GM12872 (cell line): Measurements from ENCODE around the gene CACNA1A.

Experiments used
- TF ChIP-seq, protein P1 (sequence below): IDR thresholded peaks from 3 replicates; pipeline ENCODE4 v1.5.1; 2011; ENCODE audit warnings: low read depth, mild to moderate bottlenecking, low read length, moderate library complexity; ENCODE audit not compliant: insufficient read depth

The CACNA1A gene

DNA sequence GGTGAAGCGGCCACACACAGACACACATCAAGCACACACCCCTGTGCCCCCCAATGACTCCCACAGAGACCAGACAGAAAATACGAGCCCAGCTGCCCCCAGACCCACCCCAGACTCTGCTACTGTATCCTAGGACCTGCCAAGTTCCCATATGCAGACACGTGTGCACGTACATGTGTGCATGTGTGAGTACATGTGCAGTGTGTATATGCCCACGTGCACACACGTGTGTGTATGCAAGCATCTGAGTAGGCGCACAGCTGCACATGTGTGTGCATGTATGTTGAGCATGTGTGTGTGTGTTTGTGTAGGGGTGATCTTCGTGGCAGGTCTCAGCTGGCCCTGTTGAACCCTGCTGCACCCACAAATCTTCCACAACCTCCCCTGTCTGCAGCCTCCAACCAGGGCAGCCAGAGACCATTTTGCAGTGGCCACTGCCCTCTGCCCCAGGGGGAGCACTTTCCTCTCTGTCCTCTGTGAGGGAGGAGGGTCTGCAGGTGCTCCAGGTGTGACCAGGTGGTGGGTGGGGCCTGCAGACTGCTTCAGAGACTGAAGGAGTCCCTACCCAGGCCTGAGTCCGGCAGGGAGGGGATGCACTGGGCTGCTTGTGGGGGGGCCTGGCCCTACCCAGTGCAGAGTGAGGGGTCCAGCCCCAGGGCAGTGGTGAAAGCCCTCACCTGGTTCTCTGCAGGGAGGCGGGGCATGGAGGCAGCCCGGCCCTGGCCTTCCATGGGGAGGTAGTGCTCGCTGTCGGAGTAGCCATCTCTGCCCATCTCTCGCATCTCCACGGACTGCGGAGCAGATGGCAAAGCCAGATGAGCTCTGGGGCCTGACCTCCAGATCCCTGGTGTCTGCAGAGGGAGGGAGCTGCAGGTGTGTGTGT, 294.6 kb downstream of the CACNA1A start:
- TF ChIP-seq, protein P1, sequence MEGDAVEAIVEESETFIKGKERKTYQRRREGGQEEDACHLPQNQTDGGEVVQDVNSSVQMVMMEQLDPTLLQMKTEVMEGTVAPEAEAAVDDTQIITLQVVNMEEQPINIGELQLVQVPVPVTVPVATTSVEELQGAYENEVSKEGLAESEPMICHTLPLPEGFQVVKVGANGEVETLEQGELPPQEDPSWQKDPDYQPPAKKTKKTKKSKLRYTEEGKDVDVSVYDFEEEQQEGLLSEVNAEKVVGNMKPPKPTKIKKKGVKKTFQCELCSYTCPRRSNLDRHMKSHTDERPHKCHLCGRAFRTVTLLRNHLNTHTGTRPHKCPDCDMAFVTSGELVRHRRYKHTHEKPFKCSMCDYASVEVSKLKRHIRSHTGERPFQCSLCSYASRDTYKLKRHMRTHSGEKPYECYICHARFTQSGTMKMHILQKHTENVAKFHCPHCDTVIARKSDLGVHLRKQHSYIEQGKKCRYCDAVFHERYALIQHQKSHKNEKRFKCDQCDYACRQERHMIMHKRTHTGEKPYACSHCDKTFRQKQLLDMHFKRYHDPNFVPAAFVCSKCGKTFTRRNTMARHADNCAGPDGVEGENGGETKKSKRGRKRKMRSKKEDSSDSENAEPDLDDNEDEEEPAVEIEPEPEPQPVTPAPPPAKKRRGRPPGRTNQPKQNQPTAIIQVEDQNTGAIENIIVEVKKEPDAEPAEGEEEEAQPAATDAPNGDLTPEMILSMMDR: no peak

DNA sequence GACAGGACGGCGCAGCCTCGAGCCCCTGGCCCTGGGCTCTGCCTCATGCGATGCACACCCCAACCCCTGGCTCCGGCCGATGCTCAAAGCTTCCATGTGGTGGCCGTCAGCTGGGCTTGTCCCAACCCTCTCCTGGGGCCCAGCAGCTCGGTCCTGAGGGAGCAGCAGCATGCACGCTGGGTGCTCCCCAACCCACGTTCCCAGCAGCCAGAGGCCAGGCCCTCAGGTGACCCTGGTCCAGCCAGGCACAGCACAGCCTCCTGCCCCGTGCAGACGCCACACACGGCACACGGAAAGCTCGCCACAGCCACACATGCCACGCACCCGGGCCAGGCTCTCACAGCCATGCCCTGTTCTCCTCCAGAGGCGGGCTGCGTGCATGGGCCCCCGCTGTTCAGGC, 295.3 kb downstream of the CACNA1A start:
- TF ChIP-seq, protein P1: no peak

DNA sequence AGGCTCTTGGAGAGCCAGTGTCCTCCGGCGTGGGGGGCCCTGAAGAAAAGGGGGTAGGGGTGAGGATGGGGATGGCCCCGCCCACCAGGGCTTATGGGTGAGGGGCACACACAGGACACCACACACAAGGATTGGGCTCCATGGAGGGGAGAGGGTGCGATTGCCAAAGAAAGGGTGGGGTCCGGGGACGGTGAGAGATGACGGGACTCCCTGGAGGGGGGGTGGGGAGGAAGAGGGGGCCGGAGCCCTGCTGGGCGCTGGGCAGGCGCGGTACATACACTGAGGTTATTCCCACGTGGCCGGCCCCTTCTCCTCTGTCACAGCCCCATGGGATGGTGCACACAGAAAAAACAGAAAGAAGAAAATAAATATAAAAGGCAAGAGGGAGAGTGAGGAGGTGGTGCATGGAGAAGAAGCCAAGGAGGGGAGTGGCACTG, 295.9 kb downstream of the CACNA1A start:
- TF ChIP-seq, protein P1: no peak

DNA sequence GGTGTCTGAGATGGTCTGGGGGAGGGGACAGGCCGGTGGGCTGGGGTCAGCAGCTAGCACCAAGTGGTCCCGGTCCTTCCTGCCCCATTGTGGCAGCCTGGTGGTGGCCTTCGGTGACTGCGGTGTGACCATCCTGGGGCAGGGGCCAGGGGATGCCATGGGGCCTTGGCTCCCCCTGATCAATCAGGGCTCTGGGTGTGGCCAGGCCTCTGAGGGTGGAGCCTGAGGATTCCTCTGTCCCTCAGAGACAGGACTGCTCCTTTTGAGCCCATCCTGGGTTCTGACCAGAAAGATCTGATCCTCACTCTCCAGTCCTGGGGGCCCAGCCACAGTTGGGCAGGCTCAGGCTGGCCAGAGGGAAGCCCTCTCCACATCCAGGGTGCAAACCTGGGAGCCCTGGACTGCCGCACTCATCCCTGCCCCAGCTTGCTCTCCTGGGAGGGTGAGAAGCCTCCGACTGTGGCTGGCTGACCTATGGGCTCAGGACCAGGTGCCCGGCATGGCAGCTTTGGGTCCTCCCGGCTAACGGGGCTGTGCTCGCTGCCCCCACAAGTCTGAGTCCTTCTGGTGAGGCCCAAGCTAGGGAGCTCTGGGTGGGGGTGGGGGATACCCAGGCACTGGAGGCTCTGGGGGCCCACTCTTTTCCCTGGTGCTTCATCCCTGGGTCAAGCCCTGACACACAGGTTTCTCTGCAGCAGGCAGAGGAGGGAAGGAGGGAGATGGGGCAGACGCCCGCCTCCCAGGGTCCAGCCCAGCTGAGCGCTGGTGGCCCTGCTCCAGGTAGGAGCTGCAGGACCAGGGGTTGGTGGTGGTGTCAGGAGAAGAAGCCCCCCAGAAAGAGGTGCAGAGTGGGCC, 296.6 kb downstream of the CACNA1A start:
- TF ChIP-seq, protein P1: no peak

DNA sequence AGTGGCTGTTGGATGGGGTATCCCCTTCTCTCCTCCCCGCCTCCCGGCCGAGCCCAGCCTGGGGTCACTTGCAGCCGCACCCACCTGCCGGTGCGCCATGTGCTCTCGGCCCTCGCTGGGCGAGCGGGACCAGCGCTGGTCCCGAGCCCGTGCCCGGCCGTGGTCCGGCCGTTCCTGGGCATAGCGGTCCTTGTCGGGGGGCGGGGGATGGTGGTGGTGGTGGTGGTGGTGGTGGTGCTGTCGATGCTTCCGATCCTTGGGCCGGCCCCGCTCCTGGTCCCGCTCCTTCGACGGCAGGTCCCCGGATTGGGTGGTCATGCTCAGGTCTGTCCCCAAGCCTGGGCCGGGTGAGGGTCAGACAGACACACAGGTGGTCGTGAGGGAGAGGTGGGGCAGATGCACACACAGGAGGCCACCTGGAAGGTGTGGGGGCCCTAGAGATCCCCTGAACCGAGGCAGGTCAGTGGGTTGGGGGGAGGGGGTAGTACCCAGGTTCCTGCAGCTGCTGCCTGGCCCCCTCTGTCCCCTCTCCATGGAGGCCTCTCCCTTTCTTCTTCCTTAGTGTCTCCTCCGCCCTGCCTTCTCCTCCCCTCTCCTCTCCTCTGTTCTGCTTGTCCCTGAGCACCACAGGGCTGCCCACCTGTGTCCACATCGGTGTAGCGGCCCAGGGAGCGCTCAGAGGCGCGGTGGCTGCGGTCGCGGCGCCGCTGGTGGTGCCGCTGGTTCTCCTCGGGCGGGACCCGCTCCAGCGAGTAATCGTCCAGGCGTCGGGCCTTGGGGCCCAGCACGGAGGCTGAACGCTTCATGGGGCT, 297.4 kb downstream of the CACNA1A start:
- TF ChIP-seq, protein P1: no peak

DNA sequence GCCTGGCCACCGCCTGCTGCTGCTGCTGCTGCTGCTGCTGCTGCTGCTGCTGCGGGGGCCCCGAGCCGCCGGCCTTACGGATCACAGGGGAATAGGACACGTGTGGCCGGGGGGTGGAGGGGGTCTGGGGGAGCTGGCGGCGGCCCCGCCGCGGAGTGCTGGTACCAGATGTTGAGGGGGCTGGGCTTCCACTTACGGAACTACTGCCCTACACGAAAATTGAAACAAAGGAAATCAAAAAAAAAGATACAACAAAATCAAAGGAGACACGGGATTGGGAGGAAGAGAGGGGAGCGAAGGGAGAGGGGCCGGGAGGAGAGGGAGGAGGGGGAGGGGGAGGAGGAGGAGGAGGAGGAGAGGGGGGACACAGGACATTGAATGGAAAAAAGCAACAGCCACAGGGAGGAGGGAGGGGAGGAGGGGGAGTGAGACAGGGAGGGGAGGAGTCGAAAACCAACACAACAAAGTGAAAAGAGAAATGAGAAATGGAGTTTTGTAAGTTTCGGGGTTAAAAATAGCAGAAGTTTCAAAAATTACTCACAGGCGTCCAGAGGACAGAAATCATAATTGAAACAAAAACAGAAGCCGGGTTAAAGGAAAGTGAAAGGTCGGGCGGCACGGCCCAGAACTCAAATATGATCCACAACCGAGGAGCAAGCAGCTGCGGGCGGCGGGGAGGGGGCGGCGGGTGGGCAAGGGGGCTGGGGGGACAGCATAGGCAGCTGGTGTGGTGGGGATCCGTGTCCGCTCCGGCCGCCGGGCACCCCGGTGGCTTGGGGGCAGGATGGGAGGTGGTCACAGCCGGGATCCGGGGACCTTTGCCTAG, 298.2 kb downstream of the CACNA1A start:
- TF ChIP-seq, protein P1: no peak
